Measurements from ENCODE around the gene TRIM65. TPM values are rescaled to one million over a fixed set of nuclear protein-coding genes. Genes with fewer than 3 reads are reported as not detected.

Gene TRIM65
- total and polyA plus RNA-seq, 2 of the 13 experiments (the other 11 are each of a cell fraction or from before 2014, with no cell fraction given) = 10.3 to 22.4 TPM

DNA sequence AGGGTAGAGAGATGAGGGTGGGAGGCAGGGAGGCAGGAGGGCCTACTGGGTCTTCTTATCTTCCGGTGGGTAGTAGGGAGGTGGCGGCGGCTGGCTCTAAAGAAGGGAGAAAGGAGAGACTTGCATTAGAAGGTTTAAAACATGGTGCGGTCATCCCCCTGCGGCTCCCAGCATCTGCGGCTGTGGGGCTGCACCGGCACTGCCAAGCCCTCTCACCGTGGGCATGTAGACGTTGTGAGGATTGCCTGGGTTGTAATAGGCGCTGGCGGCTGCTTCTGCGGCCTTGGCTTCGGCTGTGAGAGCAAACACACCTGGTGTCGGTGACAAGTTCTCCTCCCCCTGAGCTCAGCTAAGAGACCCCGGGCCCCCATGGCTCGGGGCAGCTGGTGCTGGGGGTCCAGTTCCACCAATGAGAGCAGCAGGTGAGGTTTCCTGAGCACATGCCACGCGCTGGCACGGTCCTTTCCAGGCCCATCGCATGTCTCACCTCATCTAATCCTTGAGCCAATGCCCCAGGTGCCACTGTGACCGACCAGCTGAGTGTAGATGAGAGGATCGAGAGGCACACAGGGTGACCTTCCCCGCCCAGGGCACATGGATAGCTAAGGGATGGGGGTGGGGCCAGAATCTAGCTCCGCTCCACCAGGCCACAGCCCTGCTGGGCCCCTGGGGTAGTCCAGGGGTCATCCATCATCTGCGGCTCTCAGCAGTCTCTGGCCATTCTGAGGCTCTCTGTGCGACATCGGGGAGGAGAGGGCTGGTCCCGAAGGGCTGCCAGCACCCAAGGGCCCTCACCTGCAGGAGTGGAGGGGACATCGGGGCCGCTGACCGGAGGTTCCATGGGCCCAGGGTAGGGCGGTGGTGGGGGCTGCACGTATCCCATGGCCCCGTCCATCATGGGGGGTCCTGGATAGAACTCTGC, 49.8 kb downstream of the TRIM65 start (continued):
- peak; percentile 48; the same call in 1 of the 2 replicates for TF ChIP-seq ZKSCAN8 (CRISPR knock-in tag; IDR thresholded peaks at IDR 0.05; ENCODE audit: borderline replicate concordance)
- no peak for TF ChIP-seq ATAD3A (CRISPR knock-in tag; IDR thresholded peaks at IDR 0.05)
- peak; percentile 55; the same call in 1 of the 2 replicates for TF ChIP-seq ZBTB21 (CRISPR knock-in tag; IDR thresholded peaks at IDR 0.05)
- TF ChIP-seq DNMT1 (CRISPR knock-in tag; IDR thresholded peaks at IDR 0.05) = no peak; the same call in none of the 2 replicates
- no peak for TF ChIP-seq ZNF484 (CRISPR knock-in tag; IDR thresholded peaks at IDR 0.05; ENCODE audit: borderline replicate concordance, low read depth)
- no peak for TF ChIP-seq PHB2 (IDR thresholded peaks at IDR 0.05; ENCODE audit: partially characterized antibody)
- TF ChIP-seq, protein P1, sequence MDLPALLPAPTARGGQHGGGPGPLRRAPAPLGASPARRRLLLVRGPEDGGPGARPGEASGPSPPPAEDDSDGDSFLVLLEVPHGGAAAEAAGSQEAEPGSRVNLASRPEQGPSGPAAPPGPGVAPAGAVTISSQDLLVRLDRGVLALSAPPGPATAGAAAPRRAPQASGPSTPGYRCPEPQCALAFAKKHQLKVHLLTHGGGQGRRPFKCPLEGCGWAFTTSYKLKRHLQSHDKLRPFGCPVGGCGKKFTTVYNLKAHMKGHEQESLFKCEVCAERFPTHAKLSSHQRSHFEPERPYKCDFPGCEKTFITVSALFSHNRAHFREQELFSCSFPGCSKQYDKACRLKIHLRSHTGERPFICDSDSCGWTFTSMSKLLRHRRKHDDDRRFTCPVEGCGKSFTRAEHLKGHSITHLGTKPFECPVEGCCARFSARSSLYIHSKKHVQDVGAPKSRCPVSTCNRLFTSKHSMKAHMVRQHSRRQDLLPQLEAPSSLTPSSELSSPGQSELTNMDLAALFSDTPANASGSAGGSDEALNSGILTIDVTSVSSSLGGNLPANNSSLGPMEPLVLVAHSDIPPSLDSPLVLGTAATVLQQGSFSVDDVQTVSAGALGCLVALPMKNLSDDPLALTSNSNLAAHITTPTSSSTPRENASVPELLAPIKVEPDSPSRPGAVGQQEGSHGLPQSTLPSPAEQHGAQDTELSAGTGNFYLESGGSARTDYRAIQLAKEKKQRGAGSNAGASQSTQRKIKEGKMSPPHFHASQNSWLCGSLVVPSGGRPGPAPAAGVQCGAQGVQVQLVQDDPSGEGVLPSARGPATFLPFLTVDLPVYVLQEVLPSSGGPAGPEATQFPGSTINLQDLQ (CRISPR knock-in tag; IDR thresholded peaks at IDR 0.05) = peak; percentile 82
- peak; percentile 30; the same call in 1 of the 2 replicates for TF ChIP-seq ONECUT2 (CRISPR knock-in tag; IDR thresholded peaks at IDR 0.05)
- 0 out of 2 replicates have a peak, but pooled peaks have one; percentile 45 for TF ChIP-seq YEATS2 (CRISPR knock-in tag; IDR thresholded peaks at IDR 0.05; ENCODE audit: borderline replicate concordance)
- peak; percentile 57; the same call in 1 of the 2 replicates for TF ChIP-seq ZNF441 (CRISPR knock-in tag; IDR thresholded peaks at IDR 0.05; ENCODE audit: borderline replicate concordance)
- TF ChIP-seq, protein P2, sequence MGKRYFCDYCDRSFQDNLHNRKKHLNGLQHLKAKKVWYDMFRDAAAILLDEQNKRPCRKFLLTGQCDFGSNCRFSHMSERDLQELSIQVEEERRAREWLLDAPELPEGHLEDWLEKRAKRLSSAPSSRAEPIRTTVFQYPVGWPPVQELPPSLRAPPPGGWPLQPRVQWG (CRISPR knock-in tag; IDR thresholded peaks at IDR 0.05; ENCODE audit: borderline replicate concordance, low read depth) = no peak
- TF ChIP-seq, protein P3, sequence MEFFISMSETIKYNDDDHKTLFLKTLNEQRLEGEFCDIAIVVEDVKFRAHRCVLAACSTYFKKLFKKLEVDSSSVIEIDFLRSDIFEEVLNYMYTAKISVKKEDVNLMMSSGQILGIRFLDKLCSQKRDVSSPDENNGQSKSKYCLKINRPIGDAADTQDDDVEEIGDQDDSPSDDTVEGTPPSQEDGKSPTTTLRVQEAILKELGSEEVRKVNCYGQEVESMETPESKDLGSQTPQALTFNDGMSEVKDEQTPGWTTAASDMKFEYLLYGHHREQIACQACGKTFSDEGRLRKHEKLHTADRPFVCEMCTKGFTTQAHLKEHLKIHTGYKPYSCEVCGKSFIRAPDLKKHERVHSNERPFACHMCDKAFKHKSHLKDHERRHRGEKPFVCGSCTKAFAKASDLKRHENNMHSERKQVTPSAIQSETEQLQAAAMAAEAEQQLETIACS (CRISPR knock-in tag; IDR thresholded peaks at IDR 0.05) = no peak
- TF ChIP-seq ZNF317 (CRISPR knock-in tag; IDR thresholded peaks at IDR 0.05) = peak; percentile 76
- TF ChIP-seq ZBTB7A (CRISPR knock-in tag; IDR thresholded peaks at IDR 0.05) = peak; percentile 98
- TF ChIP-seq ETV5 (CRISPR knock-in tag; IDR thresholded peaks at IDR 0.05; ENCODE audit: borderline replicate concordance) = peak; percentile 61; the same call in 1 of the 2 replicates
- no peak for TF ChIP-seq RARG (CRISPR knock-in tag; IDR thresholded peaks at IDR 0.05; ENCODE audit: low read depth)
- peak; percentile 68; the same call in 1 of the 2 replicates for TF ChIP-seq KMT2A (CRISPR knock-in tag; IDR thresholded peaks at IDR 0.05)
- TF ChIP-seq ARHGAP35 (CRISPR knock-in tag; IDR thresholded peaks at IDR 0.05; ENCODE audit: borderline replicate concordance) = no peak; the same call in 1 of the 2 replicates
- TF ChIP-seq ZNF430 (CRISPR knock-in tag; IDR thresholded peaks at IDR 0.05) = peak; percentile 89
- TF ChIP-seq SAFB2 (CRISPR knock-in tag; IDR thresholded peaks at IDR 0.05; ENCODE audit: borderline replicate concordance, low read depth) = peak; percentile 68
- no peak for TF ChIP-seq STAG1 (CRISPR knock-in tag; IDR thresholded peaks at IDR 0.05)
- no peak for TF ChIP-seq THYN1 (CRISPR knock-in tag; IDR thresholded peaks at IDR 0.05; ENCODE audit: borderline replicate concordance, low read depth)
- TF ChIP-seq FOXO1 (CRISPR knock-in tag; IDR thresholded peaks at IDR 0.05) = peak; percentile 65; the same call in 1 of the 2 replicates
- TF ChIP-seq, protein P4, sequence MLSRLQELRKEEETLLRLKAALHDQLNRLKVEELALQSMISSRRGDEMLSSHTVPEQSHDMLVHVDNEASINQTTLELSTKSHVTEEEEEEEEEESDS (CRISPR knock-in tag; IDR thresholded peaks at IDR 0.05; ENCODE audit: borderline replicate concordance) = no peak

Data from HepG2 (cell line).